Stomach (tissue), 4 donors: ENCODE measurements around the gene FAM193B.

Experiments
- EP300 ChIP-seq: sonication (generic); formaldehyde crosslinking; IDR thresholded peaks from one replicate; pipeline ENCODE4 v1.6.1; 2017; ENCODE audit warnings: antibody characterized with exemption
- TF ChIP-seq, protein P1 (sequence below), 7 experiments: fragments of 450-650 bp in 4 of 7; fragments of 200-600 bp in 3 of 7; sonication (generic) in 3 of 7; IDR thresholded peaks; one replicate each; pipeline ENCODE4 v1.5.1; 2016 to 2019; ENCODE audit warnings: antibody characterized with exemption in 7 of 7, control low read depth in 2 of 7, mild to moderate bottlenecking in 1 of 7

DNA sequence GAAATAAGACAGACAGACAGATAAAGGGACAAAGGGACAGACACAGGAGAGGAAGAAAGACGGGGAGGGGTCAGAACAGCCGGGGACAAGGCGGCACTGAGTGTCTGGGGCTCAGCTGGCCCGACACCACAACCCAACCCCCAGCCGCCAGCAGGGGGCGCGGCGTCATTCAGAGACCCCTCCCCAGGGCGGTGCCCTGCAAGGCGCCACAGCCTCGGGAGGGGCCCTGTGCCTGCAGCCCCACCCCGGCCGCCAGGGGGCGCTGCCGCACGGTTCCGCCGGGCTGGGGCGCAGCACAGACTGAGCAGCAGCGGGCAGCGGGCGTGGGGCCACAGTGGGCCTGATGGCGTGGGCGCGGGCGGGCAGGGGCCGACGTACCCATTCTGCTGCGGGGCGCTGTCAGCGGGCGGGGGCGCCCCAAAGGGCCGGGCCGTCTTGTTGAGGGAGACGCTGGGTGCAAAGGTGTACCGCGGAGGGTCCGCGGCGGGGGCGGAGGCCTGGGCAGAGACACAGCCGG is 62.9 kb downstream of the FAM193B start:
- TF ChIP-seq, protein P1, sequence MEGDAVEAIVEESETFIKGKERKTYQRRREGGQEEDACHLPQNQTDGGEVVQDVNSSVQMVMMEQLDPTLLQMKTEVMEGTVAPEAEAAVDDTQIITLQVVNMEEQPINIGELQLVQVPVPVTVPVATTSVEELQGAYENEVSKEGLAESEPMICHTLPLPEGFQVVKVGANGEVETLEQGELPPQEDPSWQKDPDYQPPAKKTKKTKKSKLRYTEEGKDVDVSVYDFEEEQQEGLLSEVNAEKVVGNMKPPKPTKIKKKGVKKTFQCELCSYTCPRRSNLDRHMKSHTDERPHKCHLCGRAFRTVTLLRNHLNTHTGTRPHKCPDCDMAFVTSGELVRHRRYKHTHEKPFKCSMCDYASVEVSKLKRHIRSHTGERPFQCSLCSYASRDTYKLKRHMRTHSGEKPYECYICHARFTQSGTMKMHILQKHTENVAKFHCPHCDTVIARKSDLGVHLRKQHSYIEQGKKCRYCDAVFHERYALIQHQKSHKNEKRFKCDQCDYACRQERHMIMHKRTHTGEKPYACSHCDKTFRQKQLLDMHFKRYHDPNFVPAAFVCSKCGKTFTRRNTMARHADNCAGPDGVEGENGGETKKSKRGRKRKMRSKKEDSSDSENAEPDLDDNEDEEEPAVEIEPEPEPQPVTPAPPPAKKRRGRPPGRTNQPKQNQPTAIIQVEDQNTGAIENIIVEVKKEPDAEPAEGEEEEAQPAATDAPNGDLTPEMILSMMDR (IDR thresholded peaks at IDR 0.05), result peak in 5 of 7 experiments; percentile 12 to 76 (median 49)
- TF ChIP-seq EP300, result no peak
